Calu3 (cell line): ENCODE results near the gene TBL3. TPM values are rescaled to one million over a fixed set of nuclear protein-coding genes. Genes with fewer than 3 reads are reported as not detected.
"Not testable (repeated sequence)": the region's sequence is repeated elsewhere in the genome, so short reads cannot be mapped to it uniquely, and the experiment has no call there.

Source experiments
- BruUV-seq: library from RNA; stranded (reverse); fragments of 400-500 nt; replicated peaks from 2 replicates; lab custom pipeline; 2021; lab: Mats Ljungman, UMichigan
- CTCF ChIA-PET: fragments of 300-600 bp; sonication (Branson Sonifier 250); formaldehyde crosslinking; loops from one replicate; lab custom pipeline; 2022; ENCODE audit warnings: antibody characterized with exemption; lab: Charles Lee
- DNase-seq: peaks from one replicate; pipeline ENCODE4 v3.0.0; 2022
- H3K27ac Mint-ChIP-seq: one replicate; pipeline ENCODE4 v1.8.0; 2022; ENCODE audit warnings: mixed read lengths; ENCODE audit not compliant: unreplicated experiment
- H3K27me3 Mint-ChIP-seq: one replicate; pipeline ENCODE4 v1.8.0; 2022; ENCODE audit warnings: mixed read lengths; ENCODE audit not compliant: unreplicated experiment
- H3K36me3 Mint-ChIP-seq: one replicate; pipeline ENCODE4 v1.8.0; 2022; ENCODE audit warnings: mild to moderate bottlenecking, moderate library complexity, mixed read lengths; ENCODE audit not compliant: insufficient read depth, unreplicated experiment
- H3K4me1 Mint-ChIP-seq: one replicate; pipeline ENCODE4 v1.8.0; 2022; ENCODE audit warnings: mild to moderate bottlenecking, low read depth, mixed read lengths; ENCODE audit not compliant: unreplicated experiment
- H3K4me3 Mint-ChIP-seq: one replicate; pipeline ENCODE4 v1.8.0; 2022; ENCODE audit warnings: mild to moderate bottlenecking, low read depth, moderate library complexity, mixed read lengths; ENCODE audit not compliant: unreplicated experiment
- H3K9me3 Mint-ChIP-seq: one replicate; pipeline ENCODE4 v1.8.0; 2022; ENCODE audit warnings: low read depth, mixed read lengths; ENCODE audit not compliant: unreplicated experiment
- intact Hi-C: fragments of 100-400 bp; cut with micrococcal nuclease; formaldehyde crosslinking; loops from one replicate; pipeline ENCODE4 v1.10.0; 2022; ENCODE audit not compliant: unreplicated experiment
- total RNA-seq: library from RNA; stranded (reverse); gene quantifications from 2 replicates; pipeline ENCODE4 v1.2.3, GENCODE V29; 2022
- TF ChIP-seq, protein P1 (sequence below): fragments of 200-600 bp; IDR thresholded peaks from one replicate; pipeline ENCODE4 v1.8.0; 2022; ENCODE audit warnings: antibody characterized with exemption; ENCODE audit not compliant: unreplicated experiment

Gene TBL3
- total RNA-seq, 1 experiment from 2014 or later, result 62.0 TPM

- H3K27me3 Mint-ChIP-seq, result no peaks in the 10 kb centered on the region
- no peaks in the 10 kb centered on the region for H3K9me3 Mint-ChIP-seq
- CTCF ChIA-PET, result no interaction called here
- TF ChIP-seq, protein P1, sequence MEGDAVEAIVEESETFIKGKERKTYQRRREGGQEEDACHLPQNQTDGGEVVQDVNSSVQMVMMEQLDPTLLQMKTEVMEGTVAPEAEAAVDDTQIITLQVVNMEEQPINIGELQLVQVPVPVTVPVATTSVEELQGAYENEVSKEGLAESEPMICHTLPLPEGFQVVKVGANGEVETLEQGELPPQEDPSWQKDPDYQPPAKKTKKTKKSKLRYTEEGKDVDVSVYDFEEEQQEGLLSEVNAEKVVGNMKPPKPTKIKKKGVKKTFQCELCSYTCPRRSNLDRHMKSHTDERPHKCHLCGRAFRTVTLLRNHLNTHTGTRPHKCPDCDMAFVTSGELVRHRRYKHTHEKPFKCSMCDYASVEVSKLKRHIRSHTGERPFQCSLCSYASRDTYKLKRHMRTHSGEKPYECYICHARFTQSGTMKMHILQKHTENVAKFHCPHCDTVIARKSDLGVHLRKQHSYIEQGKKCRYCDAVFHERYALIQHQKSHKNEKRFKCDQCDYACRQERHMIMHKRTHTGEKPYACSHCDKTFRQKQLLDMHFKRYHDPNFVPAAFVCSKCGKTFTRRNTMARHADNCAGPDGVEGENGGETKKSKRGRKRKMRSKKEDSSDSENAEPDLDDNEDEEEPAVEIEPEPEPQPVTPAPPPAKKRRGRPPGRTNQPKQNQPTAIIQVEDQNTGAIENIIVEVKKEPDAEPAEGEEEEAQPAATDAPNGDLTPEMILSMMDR, result no peak
- peaks cover 8% of the 10 kb centered on the region for H3K4me1 Mint-ChIP-seq
- no TSS peak for BruUV-seq
- H3K4me3 Mint-ChIP-seq, result no peak overlapping the region
- no peak for DNase-seq
- H3K27ac Mint-ChIP-seq, result no peak overlapping the region
- intact Hi-C loops, result no loop called here
- peaks cover 28% of the 10 kb centered on the region for H3K36me3 Mint-ChIP-seq
These were observed 32.9 kb upstream of the TBL3 start for GRCh38 chr16:1938910-1939309.

DNA sequence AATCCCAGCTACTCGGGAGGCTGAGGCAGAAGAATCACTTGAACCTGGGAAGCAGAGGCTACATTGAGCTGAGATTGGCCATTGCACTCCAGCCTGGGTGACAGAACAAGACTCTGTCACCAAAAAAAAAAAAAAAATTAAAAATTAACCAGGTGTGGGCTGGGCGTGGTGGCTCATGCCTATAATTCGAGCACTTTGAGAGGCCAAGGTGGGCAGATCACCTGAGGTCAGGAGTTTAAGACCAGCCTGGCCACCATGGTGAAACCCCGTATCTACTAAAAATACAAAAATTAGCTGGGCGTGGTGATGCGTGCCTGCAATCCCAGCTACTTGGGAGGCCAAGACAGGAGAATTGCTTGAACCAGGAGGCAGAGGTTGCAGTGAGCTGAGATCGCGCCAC, 32.0 kb upstream of the TBL3 start:
- peaks cover 35% of the 10 kb centered on the region for H3K36me3 Mint-ChIP-seq
- BruUV-seq, H3K9me3 Mint-ChIP-seq, H3K4me3 Mint-ChIP-seq, DNase-seq, H3K27me3 Mint-ChIP-seq, H3K4me1 Mint-ChIP-seq, intact Hi-C loops, H3K27ac Mint-ChIP-seq: not testable (repeated sequence)
- CTCF ChIA-PET, result interaction anchor here (0.6 to 0.7 kb wide), 3 partner anchors 66 to 113 kb away, joined by 3 to 5 read pairs (median 4); partner anchors contain the start of gene FAHD1

DNA sequence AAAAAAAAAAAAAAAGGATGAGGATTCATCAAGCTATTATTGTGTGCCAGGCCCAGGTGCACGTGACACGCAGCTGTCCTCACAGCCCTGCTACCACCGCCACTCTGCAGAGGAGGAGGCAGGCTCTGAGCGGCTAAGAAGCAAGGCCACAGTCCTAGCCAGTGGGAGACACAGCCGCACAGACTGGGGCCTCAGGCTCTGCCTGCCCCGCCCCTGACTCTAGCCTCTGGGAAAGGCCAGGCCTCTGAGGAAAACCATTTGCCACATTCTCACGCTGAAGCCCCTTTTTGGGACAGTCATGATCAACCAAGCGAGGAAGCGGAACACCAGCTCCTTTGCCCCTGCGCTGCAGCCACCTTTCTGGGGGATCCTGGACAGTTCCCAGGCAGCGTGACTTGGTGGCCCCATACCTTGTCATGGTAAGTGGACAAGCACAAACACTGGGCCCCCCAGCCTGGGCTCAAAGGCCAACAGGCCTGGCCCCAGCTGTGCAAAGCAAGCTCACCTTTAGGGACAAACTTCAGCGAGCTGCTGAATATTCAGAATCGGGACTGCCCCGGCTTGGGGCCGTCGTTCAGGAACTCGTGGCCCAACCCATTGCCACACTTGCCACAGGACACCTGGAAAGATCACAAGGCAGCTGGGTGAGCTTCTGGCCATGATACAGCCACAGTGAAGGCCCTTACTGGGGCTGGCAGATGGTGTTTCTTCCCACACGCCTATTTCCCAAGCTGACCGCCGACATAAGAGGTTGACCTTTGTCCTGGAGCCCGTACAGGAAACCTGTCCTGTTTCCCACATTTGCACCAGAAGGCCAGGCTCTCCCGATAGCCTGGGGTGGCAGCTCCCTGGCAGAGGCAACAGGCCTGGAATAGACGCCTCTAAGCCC, 31.3 kb upstream of the TBL3 start:
- Mint-ChIP-seq H3K9me3 (no peaks in the 10 kb centered on the region), H3K4me1 (peaks cover 8% of the 10 kb centered on the region), H3K27me3 (no peaks in the 10 kb centered on the region), H3K36me3 (peaks cover 35% of the 10 kb centered on the region), H3K27ac (no peak overlapping the region), H3K4me3 (no peak overlapping the region)
- intact Hi-C loops, result no loop called here
- CTCF ChIA-PET, result interaction anchor here (0.6 to 0.7 kb wide), 3 partner anchors 66 to 113 kb away, joined by 3 to 5 read pairs (median 4); partner anchors contain the start of gene FAHD1
- no peak for DNase-seq
- BruUV-seq, result no TSS peak
- TF ChIP-seq, protein P1, result no peak

GRCh38 chr16:1941162-1942046, 30.4 kb upstream of the TBL3 start:
- H3K4me1 Mint-ChIP-seq, result peaks cover 8% of the 10 kb centered on the region
- no peaks in the 10 kb centered on the region for H3K27me3 Mint-ChIP-seq
- TF ChIP-seq, protein P1, result no peak
- no peak for DNase-seq
- BruUV-seq, result no TSS peak
- no peak overlapping the region for H3K27ac Mint-ChIP-seq
- H3K9me3 Mint-ChIP-seq, result no peaks in the 10 kb centered on the region
- CTCF ChIA-PET, result no interaction called here
- H3K4me3 Mint-ChIP-seq, result peak overlapping the region; percentile 99
- peaks cover 35% of the 10 kb centered on the region for H3K36me3 Mint-ChIP-seq
- intact Hi-C loops, result no loop called here
